HepG2 (cell line): ENCODE measurements around the gene PTS. TPM values are rescaled to one million over a fixed set of nuclear protein-coding genes. Genes with fewer than 3 reads are reported as not detected.

Experiments
- ARHGAP35 ChIP-seq: sonication (generic); formaldehyde crosslinking; IDR thresholded peaks from 2 replicates; pipeline ENCODE4 v1.9.0; 2022; ENCODE audit warnings: mild to moderate bottlenecking, inconsistent platforms, moderate library complexity, missing genetic modification reagents, borderline replicate concordance
- ATRX ChIP-seq: sonication (generic); formaldehyde crosslinking; IDR thresholded peaks from 2 replicates; pipeline ENCODE4 v1.4.0; 2020; ENCODE audit warnings: missing genetic modification reagents, borderline replicate concordance
- FOXC1 ChIP-seq: sonication (generic); formaldehyde crosslinking; IDR thresholded peaks from 2 replicates; pipeline ENCODE4 v1.8.0; 2022; ENCODE audit warnings: mild to moderate bottlenecking, missing genetic modification reagents, borderline replicate concordance
- KLF12 ChIP-seq: sonication (generic); formaldehyde crosslinking; IDR thresholded peaks from 2 replicates; pipeline ENCODE4 v1.4.0; 2020; ENCODE audit warnings: missing genetic modification reagents, borderline replicate concordance
- PITX1 ChIP-seq: sonication (generic); formaldehyde crosslinking; IDR thresholded peaks from 2 replicates; pipeline ENCODE4 v1.5.1; 2020; ENCODE audit warnings: mild to moderate bottlenecking, missing genetic modification reagents
- RAD21 ChIP-seq: fragments of 450-650 bp; formaldehyde crosslinking; IDR thresholded peaks from 2 replicates; pipeline ENCODE4 v1.5.0; 2020; ENCODE audit warnings: mild to moderate bottlenecking
- SAP130 ChIP-seq: IDR thresholded peaks from 2 replicates; pipeline ENCODE4 v1.6.1; 2016; ENCODE audit warnings: low read depth
- SMARCE1 ChIP-seq: fragments of 450-650 bp; IDR thresholded peaks from 2 replicates; pipeline ENCODE4 v1.6.1; 2017; ENCODE audit warnings: borderline replicate concordance
- SPEN ChIP-seq: sonication (generic); formaldehyde crosslinking; IDR thresholded peaks from 2 replicates; pipeline ENCODE4 v1.5.1; 2020; ENCODE audit warnings: low read depth, mild to moderate bottlenecking, missing genetic modification reagents
- YEATS4 ChIP-seq: sonication (generic); formaldehyde crosslinking; IDR thresholded peaks from 2 replicates; pipeline ENCODE4 v1.4.0; 2020; ENCODE audit warnings: missing genetic modification reagents, borderline replicate concordance
- YY1 ChIP-seq: IDR thresholded peaks from 2 replicates; pipeline ENCODE4 v1.6.1; 2011; ENCODE audit warnings: low read length, low read depth, moderate library complexity, mild to moderate bottlenecking; ENCODE audit not compliant: insufficient read depth, insufficient replicate concordance
- ZBTB7A ChIP-seq: sonication (generic); formaldehyde crosslinking; IDR thresholded peaks from 2 replicates; pipeline ENCODE4 v1.8.0; 2022; ENCODE audit warnings: mild to moderate bottlenecking, missing genetic modification reagents
- ZNF326 ChIP-seq: sonication (generic); formaldehyde crosslinking; IDR thresholded peaks from 2 replicates; pipeline ENCODE4 v1.4.0; 2020; ENCODE audit warnings: missing genetic modification reagents, borderline replicate concordance
- ZNF343 ChIP-seq: sonication (generic); formaldehyde crosslinking; IDR thresholded peaks from 2 replicates; pipeline ENCODE4 v1.4.0; 2020; ENCODE audit warnings: mild to moderate bottlenecking, missing genetic modification reagents
- ZNF431 ChIP-seq: sonication (generic); formaldehyde crosslinking; IDR thresholded peaks from 2 replicates; pipeline ENCODE4 v1.9.0; 2022; ENCODE audit warnings: missing genetic modification reagents, low read depth, mild to moderate bottlenecking, borderline replicate concordance
- ZNF460 ChIP-seq: sonication (generic); formaldehyde crosslinking; IDR thresholded peaks from 2 replicates; pipeline ENCODE4 v1.5.1; 2020; ENCODE audit warnings: missing genetic modification reagents, mild to moderate bottlenecking, borderline replicate concordance
- ZNF564 ChIP-seq: sonication (generic); formaldehyde crosslinking; IDR thresholded peaks from 2 replicates; pipeline ENCODE4 v1.8.1; 2023; ENCODE audit warnings: mild to moderate bottlenecking, missing genetic modification reagents
- polyA plus RNA-seq, 8 experiments: library from polyadenylated mRNA; depleted of rRNA in 3 of 8; stranded (reverse) in 7 of 8; unstranded in 1 of 8; fragments of >200 nt; fragmentation: Illumina TruSeq in 4 of 8; extraction: Trizol in 4 of 8; gene quantifications; 2 replicates each; pipeline versions ENCODE4 v1.2.1 to v1.2.3, GENCODE V29; 2011 to 2016; ENCODE audit warnings: low read depth in 4 of 8, missing spikeins in 1 of 8, mixed read lengths in 1 of 8; ENCODE audit not compliant: insufficient read depth in 1 of 8
- total RNA-seq, 5 experiments: library from RNA; depleted of rRNA; stranded (reverse); fragments of >200 nt; fragmentation: Illumina TruSeq; extraction: Trizol; gene quantifications; 2 replicates each; pipeline ENCODE4 v1.2.3, GENCODE V29; 2016; ENCODE audit warnings: low read depth in 1 of 5
- TF ChIP-seq, protein P1 (sequence below): sonication (generic); formaldehyde crosslinking; IDR thresholded peaks from 2 replicates; pipeline ENCODE4 v1.5.0; 2020; ENCODE audit warnings: mild to moderate bottlenecking, missing genetic modification reagents, moderate library complexity
- TF ChIP-seq, protein P2 (sequence below): sonication (generic); formaldehyde crosslinking; IDR thresholded peaks from 2 replicates; pipeline ENCODE4 v1.8.0; 2022; ENCODE audit warnings: mild to moderate bottlenecking, missing genetic modification reagents, borderline replicate concordance
- TF ChIP-seq, protein P3 (sequence below): sonication (generic); formaldehyde crosslinking; conservative IDR thresholded peaks from 2 replicates; pipeline ENCODE4 v1.5.0; 2020; ENCODE audit warnings: missing genetic modification reagents
- TF ChIP-seq, protein P4 (sequence below): sonication (generic); formaldehyde crosslinking; IDR thresholded peaks from 2 replicates; pipeline ENCODE4 v1.5.0; 2020; ENCODE audit warnings: missing genetic modification reagents
- TF ChIP-seq, protein P5 (sequence below): IDR thresholded peaks from 2 replicates; pipeline ENCODE4 v1.6.1; 2016

The PTS gene
- total and polyA plus RNA-seq, 2 of the 13 experiments (the other 11 are each of a cell fraction or from before 2014, with no cell fraction given): 33.6 to 49.3 TPM

- TF ChIP-seq RAD21 (CRISPR knock-in tag): peak; percentile 51
- no peak for TF ChIP-seq ARHGAP35
- no peak for TF ChIP-seq PITX1 (CRISPR knock-in tag)
- TF ChIP-seq, protein P1, sequence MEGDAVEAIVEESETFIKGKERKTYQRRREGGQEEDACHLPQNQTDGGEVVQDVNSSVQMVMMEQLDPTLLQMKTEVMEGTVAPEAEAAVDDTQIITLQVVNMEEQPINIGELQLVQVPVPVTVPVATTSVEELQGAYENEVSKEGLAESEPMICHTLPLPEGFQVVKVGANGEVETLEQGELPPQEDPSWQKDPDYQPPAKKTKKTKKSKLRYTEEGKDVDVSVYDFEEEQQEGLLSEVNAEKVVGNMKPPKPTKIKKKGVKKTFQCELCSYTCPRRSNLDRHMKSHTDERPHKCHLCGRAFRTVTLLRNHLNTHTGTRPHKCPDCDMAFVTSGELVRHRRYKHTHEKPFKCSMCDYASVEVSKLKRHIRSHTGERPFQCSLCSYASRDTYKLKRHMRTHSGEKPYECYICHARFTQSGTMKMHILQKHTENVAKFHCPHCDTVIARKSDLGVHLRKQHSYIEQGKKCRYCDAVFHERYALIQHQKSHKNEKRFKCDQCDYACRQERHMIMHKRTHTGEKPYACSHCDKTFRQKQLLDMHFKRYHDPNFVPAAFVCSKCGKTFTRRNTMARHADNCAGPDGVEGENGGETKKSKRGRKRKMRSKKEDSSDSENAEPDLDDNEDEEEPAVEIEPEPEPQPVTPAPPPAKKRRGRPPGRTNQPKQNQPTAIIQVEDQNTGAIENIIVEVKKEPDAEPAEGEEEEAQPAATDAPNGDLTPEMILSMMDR (CRISPR knock-in tag): peak; percentile 82
- TF ChIP-seq SMARCE1: no peak
- TF ChIP-seq, protein P2, sequence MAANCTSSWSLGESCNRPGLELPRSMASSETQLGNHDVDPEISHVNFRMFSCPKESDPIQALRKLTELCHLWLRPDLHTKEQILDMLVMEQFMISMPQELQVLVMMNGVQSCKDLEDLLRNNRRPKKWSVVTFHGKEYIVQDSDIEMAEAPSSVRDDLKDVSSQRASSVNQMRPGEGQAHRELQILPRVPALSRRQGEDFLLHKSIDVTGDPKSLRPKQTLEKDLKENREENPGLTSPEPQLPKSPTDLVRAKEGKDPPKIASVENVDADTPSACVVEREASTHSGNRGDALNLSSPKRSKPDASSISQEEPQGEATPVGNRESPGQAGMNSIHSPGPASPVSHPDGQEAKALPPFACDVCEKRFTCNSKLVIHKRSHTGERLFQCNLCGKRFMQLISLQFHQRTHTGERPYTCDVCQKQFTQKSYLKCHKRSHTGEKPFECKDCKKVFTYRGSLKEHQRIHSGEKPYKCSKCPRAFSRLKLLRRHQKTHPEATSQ (CRISPR knock-in tag): no peak
- TF ChIP-seq ZBTB7A (CRISPR knock-in tag): no peak
- no peak for TF ChIP-seq ZNF326 (CRISPR knock-in tag)
- TF ChIP-seq ATRX (CRISPR knock-in tag): no peak
- TF ChIP-seq ZNF343 (CRISPR knock-in tag): no peak
- TF ChIP-seq SPEN: no peak
- TF ChIP-seq, protein P3, sequence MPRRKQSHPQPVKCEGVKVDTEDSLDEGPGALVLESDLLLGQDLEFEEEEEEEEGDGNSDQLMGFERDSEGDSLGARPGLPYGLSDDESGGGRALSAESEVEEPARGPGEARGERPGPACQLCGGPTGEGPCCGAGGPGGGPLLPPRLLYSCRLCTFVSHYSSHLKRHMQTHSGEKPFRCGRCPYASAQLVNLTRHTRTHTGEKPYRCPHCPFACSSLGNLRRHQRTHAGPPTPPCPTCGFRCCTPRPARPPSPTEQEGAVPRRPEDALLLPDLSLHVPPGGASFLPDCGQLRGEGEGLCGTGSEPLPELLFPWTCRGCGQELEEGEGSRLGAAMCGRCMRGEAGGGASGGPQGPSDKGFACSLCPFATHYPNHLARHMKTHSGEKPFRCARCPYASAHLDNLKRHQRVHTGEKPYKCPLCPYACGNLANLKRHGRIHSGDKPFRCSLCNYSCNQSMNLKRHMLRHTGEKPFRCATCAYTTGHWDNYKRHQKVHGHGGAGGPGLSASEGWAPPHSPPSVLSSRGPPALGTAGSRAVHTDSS: no peak
- TF ChIP-seq ZNF564 (CRISPR knock-in tag): no peak
- TF ChIP-seq, protein P4, sequence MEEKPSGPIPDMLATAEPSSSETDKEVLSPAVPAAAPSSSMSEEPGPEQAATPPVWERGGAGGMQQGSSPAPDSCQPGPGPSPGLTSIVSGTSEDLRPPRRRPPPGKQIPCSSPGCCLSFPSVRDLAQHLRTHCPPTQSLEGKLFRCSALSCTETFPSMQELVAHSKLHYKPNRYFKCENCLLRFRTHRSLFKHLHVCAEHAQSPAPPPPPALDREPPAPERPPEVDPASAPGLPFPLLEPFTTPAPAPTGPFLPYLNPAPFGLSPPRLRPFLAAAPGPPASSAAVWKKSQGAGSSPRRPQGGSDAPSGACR (CRISPR knock-in tag): no peak
- no peak for TF ChIP-seq YEATS4 (CRISPR knock-in tag)
- no peak for TF ChIP-seq ZNF460 (CRISPR knock-in tag)
- no peak for TF ChIP-seq SAP130
- TF ChIP-seq, protein P5, sequence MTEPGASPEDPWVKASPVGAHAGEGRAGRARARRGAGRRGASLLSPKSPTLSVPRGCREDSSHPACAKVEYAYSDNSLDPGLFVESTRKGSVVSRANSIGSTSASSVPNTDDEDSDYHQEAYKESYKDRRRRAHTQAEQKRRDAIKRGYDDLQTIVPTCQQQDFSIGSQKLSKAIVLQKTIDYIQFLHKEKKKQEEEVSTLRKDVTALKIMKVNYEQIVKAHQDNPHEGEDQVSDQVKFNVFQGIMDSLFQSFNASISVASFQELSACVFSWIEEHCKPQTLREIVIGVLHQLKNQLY (CRISPR knock-in tag): no peak
- TF ChIP-seq ZNF431 (CRISPR knock-in tag): no peak
- no peak for TF ChIP-seq YY1
- TF ChIP-seq FOXC1 (CRISPR knock-in tag): no peak
- no peak for TF ChIP-seq KLF12 (CRISPR knock-in tag)
These were observed 54.3 kb downstream of the PTS start (continued) for GRCh38 chr11:112280268-112281126.
